AG10803 (cell line): ENCODE results near the gene SPATA18.

Experiments
- DNase-seq: peaks from one replicate; pipeline ENCODE4 v3.0.0; 2010; ENCODE audit warnings: low read depth
- H3K4me3 ChIP-seq: 2 replicates; pipeline ENCODE4 v1.5.1; 2011; ENCODE audit warnings: mild to moderate bottlenecking, low read length, control low read depth
- TF ChIP-seq, protein P1 (sequence below): conservative IDR thresholded peaks from 2 replicates; pipeline ENCODE4 v1.5.1; 2011; ENCODE audit warnings: mild to moderate bottlenecking, low read length, control low read depth, inconsistent platforms

SPATA18 gene

DNA sequence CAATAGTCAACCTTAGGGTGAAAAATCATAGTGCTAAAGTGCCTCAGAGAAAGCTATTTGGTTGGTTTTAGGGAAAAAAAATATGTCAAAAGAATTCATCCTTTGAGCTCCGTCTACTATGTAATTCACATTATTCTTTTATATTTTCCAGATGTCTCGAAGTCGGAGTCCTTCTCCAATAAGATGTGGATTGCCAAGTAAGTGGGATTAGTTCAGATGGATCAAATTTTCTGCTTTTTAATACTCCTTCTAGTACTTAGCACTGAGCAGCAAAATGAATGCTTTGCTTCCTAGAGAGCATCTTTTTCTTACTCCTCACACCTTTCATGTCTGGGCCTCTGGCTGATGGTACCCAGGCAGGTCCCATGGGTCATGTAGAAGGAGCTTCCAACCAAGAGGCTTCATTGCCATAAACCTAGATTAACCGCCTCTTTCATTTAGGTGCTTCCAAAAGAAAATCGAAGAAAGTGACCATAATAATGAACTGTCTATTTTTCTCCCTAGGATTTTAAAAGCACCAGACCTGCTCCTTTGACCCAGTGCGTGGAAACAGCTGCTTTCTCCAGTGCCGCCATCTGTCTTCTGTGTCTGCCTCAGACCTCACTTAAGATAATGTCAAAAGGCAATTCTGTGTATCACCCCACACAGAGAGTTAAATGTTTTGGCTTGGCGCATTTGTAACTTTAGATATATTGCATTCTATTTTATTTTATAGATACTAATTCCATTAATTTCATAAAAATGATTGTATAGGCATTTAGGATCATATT, 43.5 kb downstream of the SPATA18 start:
- TF ChIP-seq, protein P1, sequence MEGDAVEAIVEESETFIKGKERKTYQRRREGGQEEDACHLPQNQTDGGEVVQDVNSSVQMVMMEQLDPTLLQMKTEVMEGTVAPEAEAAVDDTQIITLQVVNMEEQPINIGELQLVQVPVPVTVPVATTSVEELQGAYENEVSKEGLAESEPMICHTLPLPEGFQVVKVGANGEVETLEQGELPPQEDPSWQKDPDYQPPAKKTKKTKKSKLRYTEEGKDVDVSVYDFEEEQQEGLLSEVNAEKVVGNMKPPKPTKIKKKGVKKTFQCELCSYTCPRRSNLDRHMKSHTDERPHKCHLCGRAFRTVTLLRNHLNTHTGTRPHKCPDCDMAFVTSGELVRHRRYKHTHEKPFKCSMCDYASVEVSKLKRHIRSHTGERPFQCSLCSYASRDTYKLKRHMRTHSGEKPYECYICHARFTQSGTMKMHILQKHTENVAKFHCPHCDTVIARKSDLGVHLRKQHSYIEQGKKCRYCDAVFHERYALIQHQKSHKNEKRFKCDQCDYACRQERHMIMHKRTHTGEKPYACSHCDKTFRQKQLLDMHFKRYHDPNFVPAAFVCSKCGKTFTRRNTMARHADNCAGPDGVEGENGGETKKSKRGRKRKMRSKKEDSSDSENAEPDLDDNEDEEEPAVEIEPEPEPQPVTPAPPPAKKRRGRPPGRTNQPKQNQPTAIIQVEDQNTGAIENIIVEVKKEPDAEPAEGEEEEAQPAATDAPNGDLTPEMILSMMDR = no peak
- DNase-seq = no peak
- no peak overlapping the region for H3K4me3 ChIP-seq

DNA sequence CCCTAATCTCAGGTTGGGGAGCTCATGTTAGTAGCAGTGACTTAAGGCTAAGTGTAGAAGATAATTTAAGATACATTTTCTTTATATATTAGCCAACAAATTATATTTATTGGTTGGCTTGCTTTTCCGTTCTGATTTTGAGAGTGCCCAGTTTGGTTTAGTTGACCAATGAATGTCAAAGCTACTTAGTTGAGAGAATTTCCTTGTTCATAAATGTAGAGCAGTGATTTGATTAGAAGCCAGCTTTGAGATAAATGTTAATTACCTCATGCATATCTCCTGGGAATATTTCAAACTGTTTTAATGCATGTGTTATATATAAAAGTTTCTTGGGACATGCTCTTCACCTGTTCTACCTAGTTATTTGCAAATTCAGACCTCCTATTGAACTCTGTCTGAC, 44.3 kb downstream of the SPATA18 start:
- TF ChIP-seq, protein P1 = no peak
- no peak overlapping the region for H3K4me3 ChIP-seq
- DNase-seq = no peak

DNA sequence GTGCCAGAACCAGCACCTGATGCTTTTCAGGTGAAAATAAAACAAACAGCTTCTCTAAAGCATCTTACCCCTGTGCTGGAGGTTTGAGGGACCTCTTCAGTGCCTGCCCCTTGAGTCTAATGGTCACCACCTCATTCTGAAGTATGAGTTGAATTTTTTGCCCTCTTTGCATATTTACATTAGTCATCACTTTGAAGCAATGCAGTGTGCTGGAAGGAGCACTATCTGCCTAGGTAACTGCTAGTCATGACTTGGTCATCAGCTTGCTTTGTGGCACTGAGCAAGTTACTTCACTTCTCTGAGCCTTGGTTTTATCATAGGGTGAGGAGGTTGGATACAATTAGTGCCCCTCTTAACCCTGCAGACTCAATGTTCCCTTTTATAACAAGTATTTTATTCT, 44.9 kb downstream of the SPATA18 start:
- DNase-seq = no peak
- TF ChIP-seq, protein P1 = no peak

DNA sequence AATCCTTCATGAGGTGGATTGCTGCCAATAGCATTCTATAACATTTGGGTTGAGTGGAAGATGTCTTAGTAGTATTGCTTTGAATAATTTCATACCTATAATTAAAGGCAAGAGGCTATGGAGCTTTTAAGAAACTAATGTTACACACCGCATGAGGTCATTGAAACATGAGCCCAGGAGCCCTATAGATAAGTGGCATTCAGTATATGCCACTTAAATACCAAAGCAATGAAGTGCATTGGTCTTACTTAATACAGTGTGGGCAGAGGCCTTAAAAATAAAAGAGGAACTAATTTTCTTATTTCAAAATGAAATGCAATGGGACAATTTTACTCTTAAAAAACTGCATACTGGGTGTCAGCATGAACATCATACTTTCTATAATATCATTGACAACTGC, 47.5 kb downstream of the SPATA18 start:
- TF ChIP-seq, protein P1 = no peak
- no peak overlapping the region for H3K4me3 ChIP-seq
- no peak for DNase-seq

More for the DNA sequence above, 44.9 kb downstream of the SPATA18 start:
- no peak overlapping the region for H3K4me3 ChIP-seq

DNA sequence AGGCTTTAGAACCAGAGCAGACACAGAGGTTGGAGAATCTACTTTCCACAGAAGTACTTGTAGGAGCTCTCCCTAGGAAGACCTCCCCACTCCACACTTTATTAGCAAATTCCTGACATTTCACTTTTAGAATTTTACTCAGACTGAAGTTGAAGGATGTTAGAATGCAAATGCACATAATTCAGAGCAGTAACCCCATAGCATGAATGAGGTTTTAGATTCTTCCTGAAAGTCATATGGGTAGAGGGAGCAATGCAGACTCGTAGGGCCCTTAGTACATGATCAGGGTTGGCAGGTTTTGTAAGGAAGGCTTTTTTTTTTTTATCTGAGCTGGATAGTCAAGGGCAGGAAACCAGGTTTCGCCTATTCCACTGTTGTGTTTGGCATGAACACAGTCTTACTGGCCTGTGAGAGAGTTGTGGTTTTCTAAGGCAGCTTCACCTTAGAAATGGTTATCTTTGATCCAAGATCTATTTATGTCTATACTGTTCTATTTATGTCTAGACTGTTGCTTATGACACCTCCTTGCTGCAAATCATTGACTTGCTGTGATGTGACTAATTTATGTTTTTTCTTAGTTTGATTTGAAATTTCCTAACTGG, 48.9 kb downstream of the SPATA18 start:
- no peak for DNase-seq
- TF ChIP-seq, protein P1 = no peak
- no peak overlapping the region for H3K4me3 ChIP-seq

DNA sequence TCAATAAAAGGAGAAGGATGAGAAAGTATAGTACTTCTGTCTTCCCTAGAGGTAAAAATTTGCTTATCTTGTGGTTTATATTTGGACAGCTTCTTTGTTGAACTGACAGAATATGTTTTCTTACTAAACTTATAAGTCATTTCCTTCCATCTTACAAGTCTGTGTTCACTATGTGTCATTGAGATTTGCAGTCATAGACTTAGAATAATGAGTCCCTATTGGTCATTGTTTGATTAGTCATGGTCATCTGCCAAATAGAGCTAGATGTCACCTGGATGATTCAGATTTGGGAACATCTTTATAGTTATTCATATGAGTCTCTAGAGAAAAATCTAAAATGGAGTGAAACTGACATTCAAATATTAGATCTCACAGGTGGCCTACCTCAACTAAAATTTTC, 51.5 kb downstream of the SPATA18 start:
- no peak overlapping the region for H3K4me3 ChIP-seq
- TF ChIP-seq, protein P1 = no peak
- DNase-seq = no peak

DNA sequence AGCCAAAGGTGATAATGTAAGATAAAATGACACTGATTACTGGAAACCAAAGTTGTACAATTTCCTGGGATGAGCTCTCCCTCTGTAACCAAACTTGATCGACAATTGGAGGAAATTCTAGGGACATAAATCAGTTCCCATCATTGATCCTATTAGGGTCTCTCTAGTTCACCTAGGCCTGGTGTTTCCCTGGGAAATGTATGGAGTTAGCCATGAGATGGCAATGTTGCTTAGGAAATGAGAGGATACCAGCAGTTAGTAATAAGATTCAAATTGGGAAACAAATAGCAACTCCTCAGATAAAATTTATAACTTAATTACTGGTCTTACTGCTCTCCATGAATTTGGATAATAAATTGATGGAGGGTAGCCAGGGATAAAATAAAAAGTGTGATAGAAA, 52.2 kb downstream of the SPATA18 start:
- peak; percentile 29 for DNase-seq

More for the DNA sequence above, 52.2 kb downstream of the SPATA18 start:
- TF ChIP-seq, protein P1 = peak; percentile 59
- no peak overlapping the region for H3K4me3 ChIP-seq
